WTC11 (cell line): ENCODE data around the gene CFAP20DC. TPM values are rescaled to one million over a fixed set of nuclear protein-coding genes. Genes with fewer than 3 reads are reported as not detected.

Experiments
- ATAC-seq: fragments of 200-7000 bp; cut with Tn5 transposase; 2 replicates; pipeline ENCODE4 v1.10.0; 2021; ENCODE audit warnings: mild to moderate bottlenecking, moderate library complexity
- CTCF ChIA-PET: fragments of 300-600 bp; sonication (Branson Sonifier 250); formaldehyde crosslinking; loops from one replicate; lab custom pipeline; 2021; ENCODE audit warnings: antibody characterized with exemption; lab: Charles Lee
- POLR2A ChIA-PET: fragments of 350-600 bp; sonication (Branson Sonifier 250); formaldehyde crosslinking; loops from one replicate; lab custom pipeline; 2021; ENCODE audit warnings: antibody characterized with exemption; lab: Charles Lee
- DNase-seq: peaks from one replicate; pipeline ENCODE4 v3.0.0; 2021; ENCODE audit warnings: low spot score
- H3K27ac Mint-ChIP-seq: 2 replicates; pipeline ENCODE4 v1.8.0; 2021; ENCODE audit warnings: mixed read lengths
- H3K27me3 Mint-ChIP-seq: 2 replicates; pipeline ENCODE4 v1.8.0; 2021; ENCODE audit warnings: low read depth, mild to moderate bottlenecking, moderate library complexity, mixed read lengths
- H3K36me3 Mint-ChIP-seq: 2 replicates; pipeline ENCODE4 v1.8.0; 2021; ENCODE audit warnings: mixed read lengths
- H3K4me1 Mint-ChIP-seq: 2 replicates; pipeline ENCODE4 v1.8.0; 2022; ENCODE audit warnings: mixed read lengths
- H3K4me3 Mint-ChIP-seq: 2 replicates; pipeline ENCODE4 v1.8.0; 2021; ENCODE audit warnings: mild to moderate bottlenecking, moderate library complexity, mixed read lengths
- H3K9me3 Mint-ChIP-seq: 2 replicates; pipeline ENCODE4 v1.8.0; 2021; ENCODE audit warnings: mixed read lengths
- CBFB ChIP-seq: sonication (generic); formaldehyde crosslinking; IDR thresholded peaks from 2 replicates; pipeline ENCODE4 v1.8.1; 2022; ENCODE audit warnings: mild to moderate bottlenecking, low read depth, missing genetic modification reagents
- CREM ChIP-seq: sonication (generic); formaldehyde crosslinking; IDR thresholded peaks from 2 replicates; pipeline ENCODE4 v1.8.1; 2022; ENCODE audit warnings: mild to moderate bottlenecking, missing genetic modification reagents, moderate library complexity
- ELF4 ChIP-seq: sonication (generic); formaldehyde crosslinking; IDR thresholded peaks from 2 replicates; pipeline ENCODE4 v1.8.1; 2022; ENCODE audit warnings: low read depth, mild to moderate bottlenecking, moderate library complexity, missing genetic modification reagents
- ETV6 ChIP-seq: sonication (generic); formaldehyde crosslinking; IDR thresholded peaks from 2 replicates; pipeline ENCODE4 v1.8.1; 2022; ENCODE audit warnings: mild to moderate bottlenecking, missing genetic modification reagents
- GRHL2 ChIP-seq: fragments of 250-450 bp; sonication (Bioruptor Pico); IDR thresholded peaks from 2 replicates; pipeline ENCODE4 v1.8.0; 2022; ENCODE audit warnings: mild to moderate bottlenecking, moderate library complexity; ENCODE audit not compliant: insufficient replicate concordance, severe bottlenecking
- IRF2 ChIP-seq: sonication (generic); formaldehyde crosslinking; IDR thresholded peaks from 2 replicates; pipeline ENCODE4 v1.8.0; 2022; ENCODE audit warnings: low read depth, missing genetic modification reagents, borderline replicate concordance
- JAZF1 ChIP-seq: fragments of 250-450 bp; sonication (Bioruptor Pico); IDR thresholded peaks from 2 replicates; pipeline ENCODE4 v1.9.0; 2021; ENCODE audit warnings: moderate library complexity, mild to moderate bottlenecking, inconsistent platforms
- NFE2L1 ChIP-seq: sonication (generic); formaldehyde crosslinking; IDR thresholded peaks from 2 replicates; pipeline ENCODE4 v1.8.1; 2023; ENCODE audit warnings: missing genetic modification reagents
- NR1H2 ChIP-seq: sonication (generic); formaldehyde crosslinking; IDR thresholded peaks from 2 replicates; pipeline ENCODE4 v1.9.0; 2021; ENCODE audit warnings: mild to moderate bottlenecking, moderate library complexity, missing genetic modification reagents
- OVOL2 ChIP-seq: fragments of 250-450 bp; sonication (Bioruptor Pico); IDR thresholded peaks from 2 replicates; pipeline ENCODE4 v1.9.0; 2021; ENCODE audit warnings: mild to moderate bottlenecking, borderline replicate concordance
- ZNF138 ChIP-seq: sonication (generic); formaldehyde crosslinking; conservative IDR thresholded peaks from 2 replicates; pipeline ENCODE4 v1.8.1; 2022; ENCODE audit warnings: mild to moderate bottlenecking, moderate library complexity, missing genetic modification reagents
- ZNF219 ChIP-seq: sonication (generic); formaldehyde crosslinking; IDR thresholded peaks from 2 replicates; pipeline ENCODE4 v1.8.0; 2023; ENCODE audit warnings: missing genetic modification reagents, mild to moderate bottlenecking, borderline replicate concordance
- ZNF263 ChIP-seq: sonication (generic); formaldehyde crosslinking; IDR thresholded peaks from 2 replicates; pipeline ENCODE4 v1.8.1; 2022; ENCODE audit warnings: low read depth, mild to moderate bottlenecking, moderate library complexity, missing genetic modification reagents
- ZNF423 ChIP-seq: fragments of 250-450 bp; sonication (Bioruptor Pico); IDR thresholded peaks from 2 replicates; pipeline ENCODE4 v2.1.2; 2022; ENCODE audit warnings: mild to moderate bottlenecking, moderate library complexity
- total RNA-seq: library from RNA; stranded (reverse); gene quantifications from 3 replicates; pipeline ENCODE4 v1.2.3, GENCODE V29; 2021
- TF ChIP-seq, protein P1 (sequence below): sonication (generic); formaldehyde crosslinking; IDR thresholded peaks from 2 replicates; pipeline ENCODE4 v1.8.0; 2022; ENCODE audit warnings: mild to moderate bottlenecking, missing genetic modification reagents
- TF ChIP-seq, protein P2 (sequence below): fragments of 250-450 bp; sonication (Bioruptor Pico); IDR thresholded peaks from 2 replicates; pipeline ENCODE4 v1.8.0; 2021; ENCODE audit warnings: mild to moderate bottlenecking
- TF ChIP-seq, protein P3 (sequence below): sonication (generic); formaldehyde crosslinking; IDR thresholded peaks from 2 replicates; pipeline ENCODE4 v1.8.1; 2022; ENCODE audit warnings: mild to moderate bottlenecking, moderate library complexity, missing genetic modification reagents
- TF ChIP-seq, protein P4 (sequence below): sonication (generic); formaldehyde crosslinking; IDR thresholded peaks from 2 replicates; pipeline ENCODE4 v1.8.1; 2022; ENCODE audit warnings: low read depth, mild to moderate bottlenecking, moderate library complexity, missing genetic modification reagents, borderline replicate concordance
- TF ChIP-seq, protein P5 (sequence below): fragments of 250-450 bp; sonication (Bioruptor Pico); IDR thresholded peaks from 2 replicates; pipeline ENCODE4 v1.9.0; 2021; ENCODE audit warnings: mild to moderate bottlenecking
- TF ChIP-seq, protein P6 (sequence below): fragments of 250-450 bp; sonication (Bioruptor Pico); conservative IDR thresholded peaks from 2 replicates; pipeline ENCODE4 v1.9.0; 2021; ENCODE audit warnings: mild to moderate bottlenecking

Gene CFAP20DC
- total RNA-seq, 1 experiment from 2014 or later, result 4.9 TPM

DNA sequence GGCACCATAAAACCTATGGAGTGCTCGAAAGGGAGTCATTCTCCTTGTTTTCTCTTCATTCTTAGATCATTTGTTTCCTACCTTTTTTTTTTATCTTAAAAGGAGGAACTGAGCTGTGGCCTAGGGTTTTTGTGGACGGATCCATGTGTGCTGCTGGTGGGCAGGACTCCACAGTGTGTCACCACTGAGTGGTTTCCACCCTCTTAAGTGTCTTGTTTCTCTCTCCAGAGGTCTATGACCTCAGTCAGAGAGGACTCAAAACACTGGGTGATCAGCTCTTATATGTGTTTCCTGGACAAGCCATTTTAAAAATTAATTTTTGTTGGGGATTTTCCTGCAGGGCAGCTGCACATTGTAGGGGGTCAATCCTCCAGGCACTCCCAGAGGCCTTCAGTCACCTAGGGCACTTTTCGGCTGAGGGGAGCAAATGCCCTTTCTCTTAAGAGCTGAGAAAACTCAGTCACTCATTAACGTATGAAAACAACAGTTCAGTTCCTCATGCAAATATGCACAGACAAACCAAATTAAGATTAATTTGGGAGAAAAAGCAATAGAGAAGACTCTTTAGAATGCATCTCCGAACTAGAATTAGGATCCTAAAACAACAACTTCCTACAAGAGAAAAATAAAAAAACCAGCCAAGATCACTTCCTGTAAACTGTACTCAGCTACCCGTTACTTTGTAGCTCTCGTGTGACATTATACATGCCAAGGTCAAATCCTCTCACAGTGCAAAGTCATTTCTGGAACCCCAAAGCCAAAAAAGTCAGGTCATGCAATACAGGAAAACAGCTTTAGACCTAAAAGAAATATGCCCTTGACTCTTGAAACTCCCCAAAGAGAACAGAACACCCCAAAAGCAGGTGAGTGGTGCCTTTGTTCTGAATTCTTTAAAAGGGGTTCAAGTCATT lies 355.6 kb downstream of the CFAP20DC start:
- peaks cover 4% of the 10 kb centered on the region for H3K27me3 Mint-ChIP-seq
- H3K9me3 Mint-ChIP-seq, result peaks cover 78% of the 10 kb centered on the region
- ChIA-PET CTCF (interaction anchor here (0.8 to 1.5 kb wide), 3 partner anchors 52 to 65 kb away, joined by 3 to 5 read pairs (median 3); no protein-coding TSS in a partner anchor), POLR2A (interaction anchor here (0.6 kb wide), 1 partner anchor 22 kb away, joined by 3 read pairs; no protein-coding TSS in a partner anchor)
- ATAC-seq, result no peak
- no peak for DNase-seq
- peaks cover 9% of the 10 kb centered on the region for H3K4me1 Mint-ChIP-seq
- H3K27ac Mint-ChIP-seq, result no peak overlapping the region
- no peak overlapping the region for H3K4me3 Mint-ChIP-seq
- H3K36me3 Mint-ChIP-seq, result peaks cover 48% of the 10 kb centered on the region
- no peak for TF ChIP-seq NFE2L1
- TF ChIP-seq CBFB, result no peak
- TF ChIP-seq, protein P1, sequence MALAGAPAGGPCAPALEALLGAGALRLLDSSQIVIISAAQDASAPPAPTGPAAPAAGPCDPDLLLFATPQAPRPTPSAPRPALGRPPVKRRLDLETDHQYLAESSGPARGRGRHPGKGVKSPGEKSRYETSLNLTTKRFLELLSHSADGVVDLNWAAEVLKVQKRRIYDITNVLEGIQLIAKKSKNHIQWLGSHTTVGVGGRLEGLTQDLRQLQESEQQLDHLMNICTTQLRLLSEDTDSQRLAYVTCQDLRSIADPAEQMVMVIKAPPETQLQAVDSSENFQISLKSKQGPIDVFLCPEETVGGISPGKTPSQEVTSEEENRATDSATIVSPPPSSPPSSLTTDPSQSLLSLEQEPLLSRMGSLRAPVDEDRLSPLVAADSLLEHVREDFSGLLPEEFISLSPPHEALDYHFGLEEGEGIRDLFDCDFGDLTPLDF (CRISPR knock-in tag), result no peak
- TF ChIP-seq, protein P2, sequence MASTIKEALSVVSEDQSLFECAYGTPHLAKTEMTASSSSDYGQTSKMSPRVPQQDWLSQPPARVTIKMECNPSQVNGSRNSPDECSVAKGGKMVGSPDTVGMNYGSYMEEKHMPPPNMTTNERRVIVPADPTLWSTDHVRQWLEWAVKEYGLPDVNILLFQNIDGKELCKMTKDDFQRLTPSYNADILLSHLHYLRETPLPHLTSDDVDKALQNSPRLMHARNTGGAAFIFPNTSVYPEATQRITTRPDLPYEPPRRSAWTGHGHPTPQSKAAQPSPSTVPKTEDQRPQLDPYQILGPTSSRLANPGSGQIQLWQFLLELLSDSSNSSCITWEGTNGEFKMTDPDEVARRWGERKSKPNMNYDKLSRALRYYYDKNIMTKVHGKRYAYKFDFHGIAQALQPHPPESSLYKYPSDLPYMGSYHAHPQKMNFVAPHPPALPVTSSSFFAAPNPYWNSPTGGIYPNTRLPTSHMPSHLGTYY (CRISPR knock-in tag), result no peak
- TF ChIP-seq ZNF423, result no peak
- TF ChIP-seq IRF2 (CRISPR knock-in tag), result no peak
- TF ChIP-seq GRHL2, result no peak
- no peak for TF ChIP-seq ELF4
- no peak for TF ChIP-seq ZNF138 (CRISPR knock-in tag)
- no peak for TF ChIP-seq JAZF1 (CRISPR knock-in tag)
- no peak for TF ChIP-seq CREM (CRISPR knock-in tag)
- TF ChIP-seq, protein P3, sequence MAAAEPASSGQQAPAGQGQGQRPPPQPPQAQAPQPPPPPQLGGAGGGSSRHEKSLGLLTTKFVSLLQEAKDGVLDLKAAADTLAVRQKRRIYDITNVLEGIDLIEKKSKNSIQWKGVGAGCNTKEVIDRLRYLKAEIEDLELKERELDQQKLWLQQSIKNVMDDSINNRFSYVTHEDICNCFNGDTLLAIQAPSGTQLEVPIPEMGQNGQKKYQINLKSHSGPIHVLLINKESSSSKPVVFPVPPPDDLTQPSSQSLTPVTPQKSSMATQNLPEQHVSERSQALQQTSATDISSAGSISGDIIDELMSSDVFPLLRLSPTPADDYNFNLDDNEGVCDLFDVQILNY (CRISPR knock-in tag), result no peak
- TF ChIP-seq, protein P4, sequence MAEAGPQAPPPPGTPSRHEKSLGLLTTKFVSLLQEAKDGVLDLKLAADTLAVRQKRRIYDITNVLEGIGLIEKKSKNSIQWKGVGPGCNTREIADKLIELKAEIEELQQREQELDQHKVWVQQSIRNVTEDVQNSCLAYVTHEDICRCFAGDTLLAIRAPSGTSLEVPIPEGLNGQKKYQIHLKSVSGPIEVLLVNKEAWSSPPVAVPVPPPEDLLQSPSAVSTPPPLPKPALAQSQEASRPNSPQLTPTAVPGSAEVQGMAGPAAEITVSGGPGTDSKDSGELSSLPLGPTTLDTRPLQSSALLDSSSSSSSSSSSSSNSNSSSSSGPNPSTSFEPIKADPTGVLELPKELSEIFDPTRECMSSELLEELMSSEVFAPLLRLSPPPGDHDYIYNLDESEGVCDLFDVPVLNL (CRISPR knock-in tag), result no peak
- TF ChIP-seq ZNF219 (CRISPR knock-in tag), result no peak
- TF ChIP-seq, protein P5, sequence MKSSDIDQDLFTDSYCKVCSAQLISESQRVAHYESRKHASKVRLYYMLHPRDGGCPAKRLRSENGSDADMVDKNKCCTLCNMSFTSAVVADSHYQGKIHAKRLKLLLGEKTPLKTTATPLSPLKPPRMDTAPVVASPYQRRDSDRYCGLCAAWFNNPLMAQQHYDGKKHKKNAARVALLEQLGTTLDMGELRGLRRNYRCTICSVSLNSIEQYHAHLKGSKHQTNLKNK (CRISPR knock-in tag), result no peak
- TF ChIP-seq, protein P6, sequence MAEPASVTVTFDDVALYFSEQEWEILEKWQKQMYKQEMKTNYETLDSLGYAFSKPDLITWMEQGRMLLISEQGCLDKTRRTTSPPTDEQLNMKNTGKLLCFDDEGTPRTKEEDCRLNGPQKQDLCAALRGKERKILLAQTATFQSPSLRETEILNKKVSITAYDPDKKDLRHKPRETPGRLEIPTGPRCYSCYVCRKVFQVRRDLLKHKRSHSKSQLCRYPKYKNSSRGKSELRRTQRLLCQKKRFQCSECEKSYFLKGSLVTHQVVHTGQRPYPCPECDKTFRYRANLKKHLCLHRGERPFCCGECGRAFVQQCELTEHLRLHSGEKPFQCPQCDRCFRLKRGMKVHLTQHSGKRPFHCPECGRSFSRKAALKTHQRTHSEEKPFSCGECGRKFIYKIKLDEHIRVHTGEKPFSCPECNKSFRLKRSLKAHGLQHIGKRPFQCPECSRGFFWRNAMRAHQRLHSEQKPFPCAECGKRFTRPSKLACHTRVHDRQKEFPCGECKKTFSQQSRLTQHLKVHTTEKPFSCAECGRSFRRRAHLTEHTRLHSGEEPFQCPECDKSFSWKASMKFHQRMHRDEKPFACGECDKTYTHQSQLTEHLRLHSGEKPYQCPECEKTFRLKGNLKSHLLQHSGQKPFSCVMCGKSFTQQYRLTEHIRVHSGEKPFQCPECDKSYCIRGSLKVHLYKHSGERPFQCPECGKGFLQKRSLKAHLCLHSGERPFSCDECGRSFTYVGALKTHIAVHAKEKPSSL, result no peak
- TF ChIP-seq ETV6, result no peak
- TF ChIP-seq OVOL2 (CRISPR knock-in tag), result no peak
- no peak for TF ChIP-seq NR1H2 (CRISPR knock-in tag)
- TF ChIP-seq ZNF263 (CRISPR knock-in tag), result no peak
